Forelimb muscle (tissue), 1 donor: ENCODE results near the gene CEACAM16. TPM values are rescaled to one million over a fixed set of nuclear protein-coding genes. Genes with fewer than 3 reads are reported as not detected.
A peak's percentile ranks its signal among the peaks of the same experiment; 100 is the strongest.

Source experiments
- DNase-seq: peaks from one replicate; pipeline ENCODE4 v3.0.0-alpha.2; 2013; ENCODE audit warnings: low read depth
- polyA plus RNA-seq: library from polyadenylated mRNA; unstranded; fragments of 120-200 nt; gene quantifications from one replicate; pipeline ENCODE4 v1.2.1, GENCODE V29; 2013; ENCODE audit not compliant: insufficient read length

Gene CEACAM16
- polyA plus RNA-seq, 1 donor = 0.37 TPM

- no peak for DNase-seq
Observed at GRCh38 chr19:44745887-44746600, 47.1 kb downstream of the CEACAM16 start.

DNA sequence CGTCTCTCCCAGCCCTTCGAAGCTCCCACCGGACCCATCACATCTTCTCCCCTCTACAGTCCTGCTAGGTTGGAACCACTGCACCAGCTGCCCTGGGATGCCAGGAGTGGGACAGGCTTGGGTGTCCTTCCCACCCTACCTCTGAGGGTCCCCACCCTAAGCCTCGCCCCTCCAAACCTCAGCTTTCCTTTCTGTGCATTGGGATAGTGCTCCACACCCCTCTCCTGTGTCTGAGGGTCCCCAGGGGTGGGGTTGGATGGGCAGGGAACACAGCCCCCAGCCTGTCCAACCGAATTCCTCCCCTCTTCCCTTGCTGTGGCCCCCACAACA, 47.6 kb downstream of the CEACAM16 start:
- DNase-seq = no peak

GRCh38 chr19:44746946-44747738, 48.2 kb downstream of the CEACAM16 start:
- DNase-seq = peak; percentile 75

DNA sequence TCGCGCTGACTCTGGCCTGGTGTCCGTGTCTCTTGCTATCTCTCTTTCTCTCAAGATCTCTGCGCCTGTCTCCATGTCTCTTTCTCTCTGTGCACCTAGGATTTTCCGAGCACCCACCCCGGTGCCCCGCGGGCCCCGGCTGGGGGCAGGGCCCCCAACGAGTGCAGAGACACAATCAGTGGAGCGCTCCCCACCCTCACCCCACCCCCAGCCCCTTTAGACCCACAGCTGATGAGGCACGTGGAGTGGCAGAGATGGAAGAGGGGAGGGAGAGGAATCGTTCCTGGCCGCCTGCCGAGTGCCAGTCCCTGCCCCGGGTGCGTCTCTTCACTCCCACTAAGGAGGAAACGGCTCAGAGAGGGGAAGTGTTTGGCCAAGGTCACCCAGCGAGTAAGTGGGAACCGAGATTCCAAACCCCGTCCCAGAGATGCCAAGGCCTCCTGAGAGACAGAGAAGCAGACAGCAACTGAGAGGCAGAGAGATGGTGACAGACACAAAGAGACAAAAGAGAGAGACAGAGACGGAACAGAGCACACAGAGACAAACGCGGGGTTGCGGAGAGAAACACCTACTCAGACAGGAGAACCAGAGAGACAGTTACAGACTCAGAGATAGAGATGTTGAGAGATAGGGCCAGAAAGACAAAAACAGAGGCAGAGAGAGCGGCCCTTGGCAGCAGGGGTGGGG, 48.9 kb downstream of the CEACAM16 start:
- DNase-seq = no peak

- no peak for DNase-seq
Observed at GRCh38 chr19:44748426-44749254, 49.7 kb downstream of the CEACAM16 start, which contains the start of gene BCL3. Gene BCL3, plus strand, starts transcription at chr19:44748708. Its CDS starts 83 bp downstream, at chr19:44748791.

DNA sequence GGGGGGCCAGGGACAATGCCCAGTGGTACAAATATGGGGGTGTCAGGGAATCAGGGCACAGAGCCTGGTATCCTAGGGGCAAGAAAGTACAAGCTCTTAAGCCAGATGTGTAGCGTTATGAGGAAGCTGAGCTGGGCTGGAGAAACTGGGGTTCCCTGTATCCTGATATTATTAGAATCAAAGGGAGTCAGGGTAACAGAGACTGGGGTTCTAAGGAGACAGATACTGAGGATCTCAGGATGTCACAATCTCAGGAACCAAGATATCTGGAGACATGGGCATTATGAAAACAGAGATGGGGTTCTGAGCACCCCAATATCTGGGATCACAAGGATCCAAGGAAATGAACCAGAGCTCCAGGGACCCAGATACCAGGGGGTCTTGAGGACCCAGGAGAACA, 50.3 kb downstream of the CEACAM16 start:
- DNase-seq = no peak

- DNase-seq = no peak
Observed at GRCh38 chr19:44749994-44750393, 51.0 kb downstream of the CEACAM16 start.

GRCh38 chr19:44752123-44752815, 53.3 kb downstream of the CEACAM16 start:
- no peak for DNase-seq

GRCh38 chr19:44752816-44753625, 54.1 kb downstream of the CEACAM16 start:
- DNase-seq = no peak

DNA sequence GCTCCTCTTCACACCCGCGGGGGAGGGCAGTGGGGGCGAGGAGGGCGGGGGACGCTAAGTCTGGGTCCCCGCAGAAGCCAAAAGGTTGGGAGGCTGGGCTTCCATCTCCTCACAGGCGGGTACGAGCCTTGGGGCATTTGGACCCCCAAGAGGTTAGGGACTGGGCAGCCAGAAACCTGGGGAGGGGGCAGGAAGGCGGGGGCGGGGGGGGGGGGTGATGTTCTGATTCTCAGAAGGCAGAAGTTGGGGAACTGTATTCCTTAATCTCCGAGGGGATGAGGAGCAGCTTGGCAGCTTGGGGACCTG, 54.6 kb downstream of the CEACAM16 start:
- no peak for DNase-seq

DNA sequence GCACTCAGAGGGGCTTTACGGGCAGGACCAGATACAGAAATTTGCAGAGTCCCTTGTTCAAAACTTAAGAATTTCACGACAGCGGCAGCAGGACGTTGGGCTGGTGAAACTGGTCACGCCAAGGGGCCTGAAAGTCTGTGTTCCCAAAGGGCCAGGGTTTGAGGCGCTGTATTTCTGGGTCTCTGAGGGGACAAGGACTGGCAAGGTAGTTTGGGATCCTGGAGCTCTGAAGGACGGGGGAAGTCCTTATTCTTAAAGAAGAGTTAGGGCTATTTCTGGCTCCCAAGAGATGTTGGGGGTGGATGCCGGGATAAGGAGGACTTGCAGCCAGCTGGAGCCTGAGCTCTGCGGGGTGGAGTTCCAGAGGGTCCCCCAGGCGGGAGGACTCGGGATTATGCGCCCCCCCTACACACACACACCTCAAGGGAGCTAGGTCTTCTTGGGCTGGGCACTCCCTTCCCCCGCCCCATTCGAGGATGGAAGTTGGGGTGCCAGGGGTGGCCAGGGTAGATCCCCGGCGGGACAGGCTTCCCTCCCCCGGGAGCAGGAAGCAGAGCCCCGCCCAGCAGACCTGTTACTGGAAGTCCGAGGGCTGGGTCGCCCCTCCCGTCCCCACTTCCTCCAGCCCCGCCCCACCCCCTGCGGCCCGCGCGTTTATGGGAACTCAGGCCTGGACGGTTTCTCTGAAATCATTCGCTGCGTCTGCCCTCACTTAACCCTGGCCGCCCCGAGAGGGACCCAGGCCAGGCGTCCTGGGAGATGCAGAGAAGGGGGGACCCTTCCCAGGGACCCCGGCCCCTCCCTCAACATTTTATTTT, 55.2 kb downstream of the CEACAM16 start:
- DNase-seq = no peak

- DNase-seq = no peak
Observed at GRCh38 chr19:44754750-44755080, 55.8 kb downstream of the CEACAM16 start.

DNA sequence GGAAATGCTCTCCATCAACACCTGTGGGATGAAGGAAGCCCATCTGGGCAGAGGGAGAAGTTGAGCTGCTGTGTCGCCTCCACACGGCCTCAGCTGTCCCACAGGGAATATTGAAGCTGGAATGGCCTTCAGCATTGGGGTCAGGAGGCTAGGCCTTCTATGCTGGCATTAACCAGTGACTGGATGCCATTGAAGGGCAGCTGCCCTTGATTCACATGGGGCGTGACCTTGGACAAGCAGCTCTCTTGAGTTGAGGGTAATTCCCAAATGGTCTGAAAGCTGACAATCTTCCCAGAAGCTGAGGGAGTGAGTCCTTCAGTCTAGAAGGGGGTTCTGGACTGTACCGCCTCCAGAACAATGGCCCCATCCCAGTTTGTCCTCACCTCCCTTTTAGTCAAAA, 56.3 kb downstream of the CEACAM16 start:
- no peak for DNase-seq

DNA sequence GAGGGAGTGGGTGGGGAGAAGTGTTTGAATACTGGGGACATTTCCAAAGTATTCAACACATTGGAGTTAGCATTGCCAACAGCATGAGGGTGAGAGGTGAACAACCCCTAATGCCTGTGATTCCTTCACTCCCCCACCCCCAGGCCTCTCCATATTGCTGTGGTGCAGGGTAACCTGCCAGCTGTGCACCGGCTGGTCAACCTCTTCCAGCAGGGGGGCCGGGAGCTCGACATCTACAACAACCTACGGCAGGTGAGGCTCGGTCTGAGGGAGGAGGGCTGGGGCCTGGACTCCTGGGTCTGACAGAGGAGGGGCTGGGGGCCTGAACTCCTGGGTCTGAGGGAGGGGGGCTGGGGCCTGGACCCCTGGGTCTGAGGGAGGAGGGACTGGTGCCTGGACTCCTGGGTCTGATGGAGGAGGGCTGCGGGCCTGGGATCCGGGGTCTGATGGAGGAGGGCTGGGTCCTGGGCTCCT, 57.2 kb downstream of the CEACAM16 start:
- DNase-seq = no peak

DNA sequence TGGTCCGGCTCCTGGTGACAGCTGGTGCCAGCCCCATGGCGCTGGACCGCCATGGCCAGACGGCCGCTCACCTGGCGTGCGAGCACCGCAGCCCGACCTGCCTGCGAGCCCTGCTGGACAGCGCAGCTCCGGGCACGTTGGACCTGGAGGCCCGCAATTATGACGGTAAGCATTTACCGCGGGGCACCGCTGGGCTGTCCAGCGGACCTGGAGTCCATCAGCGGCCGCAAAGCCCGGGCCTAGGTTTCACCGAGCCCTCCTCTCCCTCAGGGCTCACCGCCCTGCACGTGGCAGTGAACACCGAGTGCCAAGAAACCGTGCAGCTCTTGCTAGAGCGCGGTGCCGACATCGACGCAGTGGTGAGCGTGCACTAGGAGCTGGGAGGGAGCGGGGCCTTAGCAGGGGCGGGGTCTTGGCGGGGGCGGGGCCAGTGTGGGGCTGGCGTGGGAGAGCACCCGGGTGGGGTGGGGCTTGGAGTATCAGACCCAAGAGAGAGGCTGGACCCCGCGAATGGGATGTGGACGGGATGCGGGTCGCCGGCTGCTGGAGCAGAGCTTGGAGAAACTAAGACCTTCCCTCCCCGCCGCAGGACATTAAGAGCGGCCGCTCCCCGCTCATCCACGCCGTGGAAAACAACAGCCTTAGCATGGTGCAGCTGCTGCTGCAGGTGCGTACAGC, 58.2 kb downstream of the CEACAM16 start:
- DNase-seq = no peak

DNA sequence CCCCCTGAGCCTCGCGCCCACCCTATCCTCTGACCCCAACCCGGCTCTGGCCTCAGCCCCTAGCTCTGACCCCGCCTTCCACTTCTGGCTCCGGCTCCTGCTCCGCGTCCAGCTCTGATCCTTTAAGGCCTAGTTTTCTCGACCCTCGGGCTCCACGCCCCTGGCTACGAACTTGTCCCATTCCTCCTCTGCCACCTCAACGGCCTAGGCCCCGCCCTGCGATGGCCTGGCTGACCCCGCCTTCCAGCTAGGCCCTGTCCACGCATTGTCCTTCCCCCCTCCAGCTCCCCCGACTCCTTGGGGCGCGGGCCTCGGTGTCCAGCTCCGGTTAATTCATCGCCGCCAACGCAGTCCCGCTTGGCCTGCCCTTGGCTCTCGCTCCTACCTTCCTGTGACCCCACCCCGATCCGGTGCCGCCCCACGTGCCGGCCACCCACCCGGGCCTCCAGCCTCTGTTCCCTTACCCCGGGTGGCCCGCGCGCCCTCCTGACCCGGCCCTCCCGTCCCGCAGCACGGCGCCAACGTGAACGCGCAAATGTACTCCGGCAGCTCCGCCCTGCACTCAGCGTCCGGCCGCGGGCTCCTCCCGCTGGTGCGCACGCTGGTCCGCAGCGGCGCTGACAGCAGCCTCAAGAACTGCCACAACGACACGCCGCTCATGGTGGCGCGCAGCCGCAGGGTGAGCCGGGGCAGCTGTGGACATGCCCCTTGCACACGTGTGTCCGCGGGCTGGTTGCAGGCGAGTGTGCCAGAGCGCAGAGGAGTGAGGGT, 59.0 kb downstream of the CEACAM16 start:
- no peak for DNase-seq

DNA sequence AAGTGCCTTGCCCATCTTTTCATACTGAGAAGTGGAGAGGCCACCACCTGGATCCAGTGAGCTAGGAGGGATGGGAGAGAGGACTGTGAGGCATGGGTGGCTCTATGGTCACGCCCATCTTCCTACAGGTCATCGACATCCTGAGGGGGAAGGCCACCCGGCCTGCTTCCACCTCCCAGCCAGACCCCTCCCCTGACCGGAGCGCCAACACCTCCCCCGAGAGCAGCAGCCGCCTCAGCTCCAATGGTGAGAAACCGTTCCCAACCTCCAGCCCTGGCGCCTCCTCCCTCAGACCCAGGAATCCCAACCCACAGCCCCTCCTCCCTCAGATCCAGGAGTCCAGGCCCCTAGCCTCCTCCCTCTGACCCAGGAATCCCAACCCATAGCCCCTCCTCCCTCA, 59.6 kb downstream of the CEACAM16 start:
- DNase-seq = no peak

- no peak for DNase-seq
Observed at GRCh38 chr19:44759083-44759804, 60.3 kb downstream of the CEACAM16 start.
